Measurements from ENCODE around the gene CMIP.

DNA sequence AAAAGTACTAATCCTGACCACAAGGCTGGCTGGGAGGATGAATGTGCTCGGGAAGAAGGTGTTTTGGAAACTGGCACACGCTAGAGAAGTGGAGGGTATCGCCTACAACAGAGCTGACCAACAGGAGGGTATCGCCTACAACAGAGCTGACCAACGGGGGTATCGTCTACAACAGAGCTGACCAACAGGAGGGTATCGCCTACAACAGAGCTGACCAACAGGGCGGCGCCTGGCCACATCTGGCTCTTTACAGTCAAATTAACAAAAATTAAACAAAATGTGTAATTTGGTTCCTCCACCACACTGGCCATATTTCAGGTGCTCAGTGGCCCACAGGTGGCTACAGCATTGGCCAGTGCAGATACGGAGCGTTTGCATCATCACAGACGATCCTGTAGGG is 153.5 kb downstream of the CMIP start:
- no peak for TF ChIP-seq MAX (CRISPR knock-in tag; IDR thresholded peaks at IDR 0.05)
- TF ChIP-seq CTCF (IDR thresholded peaks at IDR 0.05) = no peak
- TF ChIP-seq FOXP1 (CRISPR knock-in tag; IDR thresholded peaks at IDR 0.05; ENCODE audit: borderline replicate concordance) = no peak
- no peak for TF ChIP-seq TP53 (CRISPR knock-in tag; IDR thresholded peaks at IDR 0.05)
- TF ChIP-seq ETV6 (CRISPR knock-in tag; IDR thresholded peaks at IDR 0.05) = no peak

All from WTC11 (cell line).